GM18519 (cell line): ENCODE data around the gene CSF1.
"Not testable (repeated sequence)": the region's sequence is repeated elsewhere in the genome, so short reads cannot be mapped to it uniquely, and the experiment has no call there.

Source experiments
- ATAC-seq: cut with Tn5 transposase; IDR thresholded peaks from one replicate; pipeline ENCODE4 v1.9.1; 2021; ENCODE audit warnings: mild to moderate bottlenecking, moderate library complexity; ENCODE audit not compliant: unreplicated experiment, low FRiP score

The CSF1 gene

DNA sequence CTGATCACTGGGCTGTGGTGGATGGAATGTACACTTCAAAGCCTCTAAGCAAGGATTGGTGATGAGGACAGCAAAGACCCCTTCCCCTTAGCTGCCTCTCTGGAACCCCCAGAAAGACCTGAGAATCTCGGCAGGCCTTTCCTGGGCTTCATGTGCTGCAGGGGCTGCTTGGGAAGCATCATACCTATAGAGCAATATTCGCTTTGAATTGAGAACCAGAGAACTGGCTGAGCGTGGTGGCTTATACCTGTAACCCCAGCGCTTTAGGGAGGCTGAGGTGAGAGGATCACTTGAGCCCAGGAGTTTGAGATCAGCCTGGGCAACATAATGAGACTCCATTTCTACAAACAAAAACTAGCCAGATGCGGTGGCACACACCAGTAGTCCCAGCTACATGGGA lies 22.0 kb downstream of the CSF1 start:
- no peak for ATAC-seq

DNA sequence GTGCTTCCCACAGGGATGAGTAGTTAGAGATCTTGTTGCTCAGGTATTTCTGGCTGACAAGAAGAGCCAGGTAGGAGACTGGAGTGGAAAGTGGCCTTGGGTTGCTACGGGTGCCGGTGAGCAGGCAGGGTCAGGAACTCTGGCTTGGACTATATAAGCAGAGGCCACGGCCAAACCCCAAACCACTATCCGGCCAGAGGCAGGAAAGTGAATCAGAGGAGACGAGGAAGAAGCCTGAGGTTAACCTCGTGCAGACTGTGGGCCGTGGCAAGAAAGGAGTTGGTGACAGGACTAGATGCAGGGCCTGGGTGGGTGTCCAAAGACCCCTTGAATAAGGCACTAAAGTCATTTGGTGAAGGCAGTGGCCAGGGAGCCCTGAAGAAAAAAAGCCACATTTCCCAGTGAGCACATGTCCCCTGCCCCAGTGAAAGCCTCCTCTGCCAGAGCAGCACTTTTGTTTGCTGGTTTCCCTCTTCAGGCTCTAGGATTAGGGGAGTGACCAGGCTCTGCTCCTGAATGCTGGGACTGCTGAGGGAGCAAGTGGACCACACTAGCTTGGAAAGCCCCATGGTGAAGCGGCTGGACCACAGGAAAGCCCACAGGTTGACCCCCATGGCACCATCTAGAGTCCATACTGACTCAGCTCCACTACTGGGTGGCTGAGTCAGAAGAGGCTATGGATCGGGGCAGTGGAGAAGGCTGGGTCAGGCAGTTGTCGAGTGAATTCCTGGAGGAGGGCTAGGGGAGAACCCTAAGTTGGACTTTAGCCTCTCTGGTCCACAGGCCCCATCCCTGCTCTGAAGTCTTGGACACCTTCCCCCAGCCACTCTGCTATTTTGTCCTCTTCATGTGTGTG lies 23.4 kb downstream of the CSF1 start:
- no peak for ATAC-seq

GRCh38 chr1:109935451-109935900 lies 24.8 kb downstream of the CSF1 start:
- ATAC-seq = no peak

- no peak for ATAC-seq
These were observed 27.1 kb downstream of the CSF1 start for GRCh38 chr1:109937738-109938137.

DNA sequence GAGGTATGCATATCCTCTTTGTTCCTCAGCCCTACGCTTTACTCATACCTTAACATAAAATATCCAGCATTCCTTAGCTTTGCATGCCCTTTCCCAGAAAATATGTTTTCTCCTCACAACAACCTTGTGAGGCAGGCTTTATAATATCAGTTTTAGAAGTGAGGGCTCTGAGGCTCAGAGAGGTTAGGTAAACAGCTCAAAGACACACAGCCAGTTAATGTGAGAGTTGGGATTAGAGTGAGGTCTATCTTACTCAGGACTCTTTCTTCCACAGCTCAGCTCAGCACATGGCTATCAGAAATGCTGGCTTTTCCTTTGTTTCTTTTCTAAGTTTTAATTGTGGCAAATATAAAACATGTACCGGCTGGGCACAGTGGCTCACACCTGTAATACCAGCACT lies 27.9 kb downstream of the CSF1 start:
- ATAC-seq = no peak

DNA sequence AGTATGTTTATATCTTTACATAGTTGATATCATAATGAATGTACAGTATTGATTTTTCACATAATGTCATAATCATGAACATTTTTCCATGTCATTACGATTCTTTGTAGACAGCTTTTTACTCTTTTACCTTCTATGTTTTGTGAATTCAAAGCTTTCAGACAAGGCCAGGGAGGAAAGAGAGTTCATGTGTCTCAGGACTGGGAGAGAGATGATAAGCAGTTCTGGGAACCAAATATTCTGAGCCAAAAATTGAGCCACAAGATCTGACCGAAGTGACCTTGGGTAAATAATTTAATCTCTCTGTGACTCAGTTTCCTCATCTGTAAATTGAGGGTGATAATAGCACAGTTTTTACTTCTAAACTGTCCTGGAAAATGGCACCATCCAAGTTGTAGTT lies 31.8 kb downstream of the CSF1 start:
- ATAC-seq = no peak

GRCh38 chr1:109944541-109944940 lies 33.9 kb downstream of the CSF1 start:
- ATAC-seq = no peak

DNA sequence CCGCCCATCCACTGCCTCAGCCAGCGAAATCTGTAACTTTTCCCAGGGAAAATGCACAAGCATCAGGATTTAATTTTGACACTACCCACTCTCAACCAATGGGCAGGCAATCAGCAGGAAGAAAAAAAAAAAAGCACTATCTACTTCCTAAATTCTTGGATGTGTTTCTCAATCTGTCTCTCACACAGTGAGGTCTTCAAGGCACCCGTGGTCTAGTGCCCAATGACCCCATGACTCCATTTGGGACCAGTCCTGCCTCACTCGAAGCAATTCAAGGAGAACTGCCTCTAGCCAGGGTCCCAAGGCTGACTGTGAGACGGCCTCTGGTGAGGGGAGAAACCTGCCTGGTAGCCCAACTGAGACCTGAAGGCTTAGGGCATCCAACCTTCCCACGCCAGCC lies 35.9 kb downstream of the CSF1 start:
- ATAC-seq = no peak

DNA sequence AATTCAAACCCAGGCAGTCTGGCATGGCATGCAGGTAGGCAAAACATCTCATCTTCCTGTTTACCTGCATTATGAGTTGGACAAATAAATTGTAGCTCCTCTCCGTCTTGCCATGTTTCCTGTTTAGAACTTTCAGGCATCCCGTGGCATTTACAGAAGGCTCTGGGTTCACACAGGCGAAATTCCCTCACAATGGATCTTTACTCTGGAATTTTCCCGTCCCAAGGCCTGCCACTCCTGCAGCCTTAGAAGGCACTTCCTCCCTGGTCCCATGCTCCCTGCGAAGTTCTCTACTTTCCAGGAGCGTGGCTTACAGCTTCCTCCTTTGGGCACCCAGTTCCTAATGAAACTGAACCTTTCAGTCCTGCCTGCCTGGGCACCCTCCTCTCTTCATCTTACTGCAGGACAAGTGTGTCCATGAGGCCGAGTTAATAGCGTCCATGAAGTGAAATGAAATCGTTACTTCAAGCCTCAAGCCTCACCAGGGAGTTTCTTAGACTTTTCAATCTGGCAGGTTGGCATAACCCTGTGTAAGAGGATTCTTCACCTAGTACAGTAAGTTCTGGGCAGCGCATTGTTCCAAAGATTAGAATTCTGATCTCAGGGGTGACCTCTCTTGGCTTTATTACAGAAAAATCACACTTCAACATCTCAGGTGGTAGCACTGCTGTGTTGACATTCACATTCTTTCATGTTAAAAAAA lies 37.1 kb downstream of the CSF1 start:
- ATAC-seq = no peak

DNA sequence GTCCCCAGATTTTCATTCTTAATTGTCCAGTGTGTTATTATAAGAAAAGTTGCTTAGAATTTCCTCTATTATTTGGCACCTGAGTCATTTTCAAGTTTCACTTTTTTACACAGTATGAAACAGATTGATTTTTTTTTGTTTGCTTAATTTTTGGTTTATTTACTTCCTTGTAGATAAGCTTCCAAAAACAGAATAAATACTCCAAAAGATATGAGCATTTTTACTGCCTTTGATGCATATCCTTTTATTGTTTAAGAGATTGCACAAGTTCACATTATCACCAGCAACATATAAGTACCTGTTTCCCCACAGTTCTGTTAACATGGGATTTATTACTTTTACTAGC lies 37.6 kb downstream of the CSF1 start:
- ATAC-seq = no peak

DNA sequence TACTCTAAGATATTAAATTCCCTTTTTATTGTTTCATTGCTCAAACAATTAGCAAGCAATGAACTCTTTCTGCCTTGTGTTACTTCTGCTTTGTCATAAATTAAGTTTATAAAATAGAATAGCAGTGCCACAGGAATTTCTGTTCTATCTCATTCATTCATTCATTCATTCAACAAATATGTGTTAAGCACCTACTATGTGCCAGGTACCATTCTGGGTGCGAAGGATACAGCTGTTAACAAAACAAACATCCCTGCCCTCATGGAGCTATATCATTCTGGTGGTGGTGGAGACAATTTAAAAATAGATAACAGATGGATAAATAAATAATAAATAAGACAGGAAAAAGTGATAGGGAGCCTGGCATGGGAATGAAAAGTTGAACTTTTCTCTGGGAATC lies 39.4 kb downstream of the CSF1 start:
- ATAC-seq = no peak

GRCh38 chr1:109950509-109950908 lies 39.9 kb downstream of the CSF1 start:
- no peak for ATAC-seq

DNA sequence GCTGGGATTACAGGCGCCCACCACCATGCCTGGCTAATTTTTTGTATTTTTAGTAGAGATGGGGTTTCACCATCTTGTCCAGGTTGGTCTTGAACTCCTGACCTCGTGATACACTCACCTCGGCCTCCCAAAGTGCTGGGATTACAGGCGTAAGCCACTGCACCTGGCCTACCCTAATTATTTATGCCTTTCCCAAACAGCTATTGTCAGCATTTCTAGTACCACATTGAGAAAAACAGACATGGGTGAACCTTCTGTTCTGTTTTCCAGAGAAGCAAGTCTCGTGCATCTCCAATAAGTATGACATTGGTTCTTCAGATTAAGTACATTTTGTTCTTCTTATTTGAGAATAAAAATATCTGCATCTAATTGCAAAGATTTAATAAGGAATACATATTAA lies 40.9 kb downstream of the CSF1 start:
- ATAC-seq = not testable (repeated sequence)

DNA sequence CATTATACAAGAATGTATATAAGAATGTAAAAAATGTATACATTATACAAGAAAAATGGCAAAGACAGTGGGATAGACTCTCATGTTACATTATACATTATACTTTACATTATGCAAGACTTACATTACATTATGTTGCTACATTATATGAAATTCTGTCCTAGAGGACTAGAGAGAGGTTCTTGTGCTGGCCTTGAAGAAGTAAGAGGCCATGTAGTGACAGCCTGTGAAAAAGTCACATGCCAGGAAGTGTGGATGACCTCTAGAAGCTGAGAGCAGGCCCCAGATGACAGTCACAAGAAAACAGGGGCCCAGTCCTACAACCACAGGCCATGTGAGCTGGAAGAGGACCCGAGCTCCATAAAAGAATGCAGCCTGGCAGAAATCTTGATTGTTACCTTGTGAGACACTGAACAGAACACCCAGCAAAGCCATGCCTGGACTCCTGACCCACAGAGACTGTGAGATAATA lies 43.4 kb downstream of the CSF1 start:
- ATAC-seq = no peak

DNA sequence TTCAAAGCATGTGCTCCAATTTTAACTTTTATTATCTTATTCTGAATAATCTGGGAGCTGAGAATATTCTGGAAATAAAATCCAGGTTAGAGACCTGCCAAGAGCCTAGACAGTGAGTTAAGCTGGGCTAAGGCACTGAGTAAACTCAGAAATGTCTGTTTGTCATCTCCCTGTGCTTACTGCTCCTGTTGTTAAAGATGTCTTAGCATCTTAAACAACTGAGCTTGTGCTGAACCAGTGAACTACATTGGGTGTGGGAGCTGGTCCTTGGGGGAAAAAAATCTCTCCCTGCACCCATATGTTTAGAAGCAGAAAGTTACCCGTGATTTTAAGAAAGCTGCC lies 49.0 kb downstream of the CSF1 start:
- no peak for ATAC-seq

DNA sequence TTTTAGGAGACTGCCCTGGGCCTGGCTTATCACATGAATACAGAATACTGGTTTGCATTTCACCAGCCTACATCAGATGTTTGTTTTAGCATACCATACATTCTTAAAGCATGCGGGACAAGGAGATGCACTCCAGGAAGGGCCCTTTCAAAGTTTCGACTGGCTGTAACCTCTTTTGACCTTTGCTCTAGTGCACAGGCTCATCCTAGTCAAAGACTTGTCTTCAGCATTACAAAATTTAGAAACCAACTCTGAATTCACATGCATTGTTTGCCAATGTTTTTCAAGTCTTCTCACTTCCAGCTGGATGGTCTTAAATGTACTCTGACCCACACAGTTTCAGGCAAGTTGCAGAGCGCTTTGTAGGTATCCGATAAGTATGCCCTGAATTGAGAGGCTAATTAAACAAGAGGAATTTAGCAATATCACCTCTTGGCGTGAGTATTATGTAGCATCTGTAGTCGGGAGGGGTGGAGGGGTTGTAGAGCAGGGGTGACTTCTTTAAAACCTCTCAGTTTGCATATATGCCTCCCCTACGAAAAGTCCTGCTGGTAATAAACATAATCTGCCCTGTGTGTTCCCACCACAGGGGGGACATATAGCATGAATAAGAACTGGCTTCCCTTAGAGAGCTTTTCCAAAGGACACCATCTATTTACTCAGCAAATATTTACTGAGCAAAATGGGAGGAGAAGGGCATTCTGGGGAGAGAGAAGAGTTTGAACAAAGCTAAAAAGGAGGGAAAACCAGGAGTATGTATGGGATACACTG lies 49.5 kb downstream of the CSF1 start:
- ATAC-seq = no peak

DNA sequence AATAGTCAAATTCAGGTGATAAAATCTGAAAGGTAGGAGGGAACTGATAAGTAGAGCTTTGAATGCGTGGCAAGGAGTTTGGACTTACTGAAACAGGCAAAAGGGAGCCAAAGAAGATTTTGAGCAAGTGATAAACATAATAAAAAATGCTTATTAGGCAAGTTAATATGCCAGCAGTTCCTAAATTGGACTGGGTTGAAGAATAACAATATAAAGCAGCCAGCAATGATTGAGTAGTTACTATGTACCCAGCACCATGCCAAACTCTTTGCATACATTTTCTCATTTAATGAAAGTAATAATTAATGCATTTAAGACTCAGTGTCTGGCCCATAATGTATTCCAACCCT lies 50.1 kb downstream of the CSF1 start:
- no peak for ATAC-seq

- no peak for ATAC-seq
These were observed 53.2 kb downstream of the CSF1 start for GRCh38 chr1:109963864-109964263.

DNA sequence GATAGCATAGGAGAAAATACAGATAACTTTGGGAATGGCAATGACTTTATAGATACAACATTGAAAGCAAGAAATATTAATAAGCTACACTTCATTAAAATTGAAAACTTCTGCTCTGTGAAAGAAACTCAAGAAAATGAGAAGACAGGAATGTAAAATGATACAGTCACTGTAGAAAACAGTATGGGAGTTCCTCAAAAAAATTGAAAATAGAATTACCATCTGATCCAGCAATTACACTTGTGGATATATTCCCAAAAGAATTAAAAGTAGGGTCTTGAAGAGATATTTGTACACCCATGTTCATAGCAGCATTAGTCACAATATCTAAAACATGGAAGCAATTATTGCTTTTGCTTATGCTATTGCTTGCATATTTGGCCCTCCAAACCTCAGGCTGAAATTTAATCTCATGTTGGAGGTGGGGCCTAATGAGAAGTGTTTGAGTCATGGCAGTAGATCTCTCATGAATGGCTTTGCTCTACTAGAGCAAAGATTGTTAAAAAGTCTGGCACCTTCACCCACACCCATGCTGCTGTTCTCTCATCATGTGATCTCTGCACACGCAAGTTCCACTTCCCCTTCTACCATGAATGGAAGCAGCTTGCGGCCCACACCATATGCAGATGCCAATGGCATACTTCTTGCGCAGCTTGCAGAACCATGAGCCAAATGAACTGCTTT lies 58.6 kb downstream of the CSF1 start:
- ATAC-seq = no peak

DNA sequence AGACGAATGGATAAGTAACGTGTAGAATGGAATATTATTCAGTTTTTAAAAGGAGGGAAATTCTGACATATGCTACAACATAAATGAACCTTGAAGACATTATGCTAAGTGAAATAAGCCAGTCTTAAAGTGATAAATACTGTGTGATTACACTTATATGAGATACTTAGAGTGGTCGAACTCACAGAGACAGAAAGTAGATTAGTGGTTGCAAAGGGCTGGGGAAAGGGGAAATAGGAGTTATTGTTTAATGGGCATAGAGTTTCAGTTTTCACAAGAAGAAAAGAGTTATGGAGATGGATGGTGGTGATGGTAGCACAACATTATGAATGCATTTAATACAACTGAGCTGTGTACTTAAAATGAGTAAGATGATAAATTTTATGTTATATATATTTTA lies 59.3 kb downstream of the CSF1 start:
- ATAC-seq = no peak

- ATAC-seq = no peak
These were observed 60.9 kb downstream of the CSF1 start for GRCh38 chr1:109971559-109971958.
